Measurements from ENCODE around the gene RPL39.

DNA sequence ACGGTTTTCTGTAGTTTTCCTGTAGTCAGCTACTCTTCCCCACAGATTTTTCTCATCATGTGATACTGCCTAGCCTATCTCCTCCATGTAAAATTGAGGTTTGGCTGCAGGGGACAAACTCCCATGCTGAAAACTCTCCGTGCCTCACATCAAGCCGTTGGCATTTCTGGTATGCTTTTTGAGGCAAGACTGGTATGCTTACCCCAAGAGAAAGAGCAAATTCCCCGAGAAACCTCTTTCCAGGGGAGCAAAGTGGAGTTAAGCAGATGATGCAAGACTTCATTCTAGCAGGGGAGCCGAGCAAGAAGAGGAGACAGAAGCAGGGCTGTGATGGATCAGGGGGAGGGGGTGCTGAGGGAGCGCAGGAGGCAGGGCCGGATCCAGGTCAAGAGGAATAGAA, 28.2 kb downstream of the RPL39 start:
- TF ChIP-seq CSDC2 (CRISPR knock-in tag; IDR thresholded peaks at IDR 0.05): no peak
- TF ChIP-seq, protein P1, sequence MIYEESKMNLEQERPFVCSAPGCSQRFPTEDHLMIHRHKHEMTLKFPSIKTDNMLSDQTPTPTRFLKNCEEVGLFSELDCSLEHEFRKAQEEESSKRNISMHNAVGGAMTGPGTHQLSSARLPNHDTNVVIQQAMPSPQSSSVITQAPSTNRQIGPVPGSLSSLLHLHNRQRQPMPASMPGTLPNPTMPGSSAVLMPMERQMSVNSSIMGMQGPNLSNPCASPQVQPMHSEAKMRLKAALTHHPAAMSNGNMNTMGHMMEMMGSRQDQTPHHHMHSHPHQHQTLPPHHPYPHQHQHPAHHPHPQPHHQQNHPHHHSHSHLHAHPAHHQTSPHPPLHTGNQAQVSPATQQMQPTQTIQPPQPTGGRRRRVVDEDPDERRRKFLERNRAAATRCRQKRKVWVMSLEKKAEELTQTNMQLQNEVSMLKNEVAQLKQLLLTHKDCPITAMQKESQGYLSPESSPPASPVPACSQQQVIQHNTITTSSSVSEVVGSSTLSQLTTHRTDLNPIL (CRISPR knock-in tag; IDR thresholded peaks at IDR 0.05; ENCODE audit: low read depth): no peak
- TF ChIP-seq SNAI2 (CRISPR knock-in tag; IDR thresholded peaks at IDR 0.05): no peak
- TF ChIP-seq, protein P2, sequence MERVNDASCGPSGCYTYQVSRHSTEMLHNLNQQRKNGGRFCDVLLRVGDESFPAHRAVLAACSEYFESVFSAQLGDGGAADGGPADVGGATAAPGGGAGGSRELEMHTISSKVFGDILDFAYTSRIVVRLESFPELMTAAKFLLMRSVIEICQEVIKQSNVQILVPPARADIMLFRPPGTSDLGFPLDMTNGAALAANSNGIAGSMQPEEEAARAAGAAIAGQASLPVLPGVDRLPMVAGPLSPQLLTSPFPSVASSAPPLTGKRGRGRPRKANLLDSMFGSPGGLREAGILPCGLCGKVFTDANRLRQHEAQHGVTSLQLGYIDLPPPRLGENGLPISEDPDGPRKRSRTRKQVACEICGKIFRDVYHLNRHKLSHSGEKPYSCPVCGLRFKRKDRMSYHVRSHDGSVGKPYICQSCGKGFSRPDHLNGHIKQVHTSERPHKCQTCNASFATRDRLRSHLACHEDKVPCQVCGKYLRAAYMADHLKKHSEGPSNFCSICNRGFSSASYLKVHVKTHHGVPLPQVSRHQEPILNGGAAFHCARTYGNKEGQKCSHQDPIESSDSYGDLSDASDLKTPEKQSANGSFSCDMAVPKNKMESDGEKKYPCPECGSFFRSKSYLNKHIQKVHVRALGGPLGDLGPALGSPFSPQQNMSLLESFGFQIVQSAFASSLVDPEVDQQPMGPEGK (CRISPR knock-in tag; IDR thresholded peaks at IDR 0.05; ENCODE audit: borderline replicate concordance): no peak

All from SK-N-SH treated with all-trans-retinoic acid at 6 μM for 48 hours (cell line).